Keratinocyte (primary cell): ENCODE data around the gene SARS1. TPM values are rescaled to one million over a fixed set of nuclear protein-coding genes. Genes with fewer than 3 reads are reported as not detected.

Experiments used
- DNase-seq: peaks from one replicate; pipeline ENCODE4 v3.0.0-alpha.2; 2011; ENCODE audit warnings: low read depth, missing footprints, low spot score
- FAIRE-seq: peaks from 2 replicates; lab custom pipeline; 2011; peaks lifted over from hg19 to GRCh38; lab: Jason Lieb, UNC
- H2AFZ ChIP-seq: 2 replicates; pipeline ENCODE4 v1.6.0; 2012; ENCODE audit warnings: low read length, control low read depth, inconsistent platforms; ENCODE audit not compliant: control insufficient read depth
- H3K27ac ChIP-seq: 2 replicates; pipeline ENCODE4 v1.5.1; 2011; ENCODE audit warnings: low read length; ENCODE audit not compliant: control insufficient read depth, insufficient read depth
- H3K27me3 ChIP-seq: 3 replicates; pipeline ENCODE4 v1.6.0; 2011; ENCODE audit warnings: low read length; ENCODE audit not compliant: control insufficient read depth, insufficient read depth; ENCODE audit errors: extremely low read depth
- H3K36me3 ChIP-seq, 2 experiments: 2 replicates in 1 of 2; 3 replicates in 1 of 2; pipeline ENCODE4 v1.5.1; 2011; ENCODE audit warnings: low read length in 2 of 2, mild to moderate bottlenecking in 1 of 2; ENCODE audit not compliant: control insufficient read depth in 2 of 2, insufficient read depth in 2 of 2; ENCODE audit errors: extremely low read depth in 1 of 2
- H3K4me1 ChIP-seq: 3 replicates; pipeline ENCODE4 v1.5.1; 2011; ENCODE audit warnings: low read length; ENCODE audit not compliant: control insufficient read depth, insufficient read depth; ENCODE audit errors: extremely low read depth
- H3K4me2 ChIP-seq: 3 replicates; pipeline ENCODE4 v1.6.0; 2011; ENCODE audit warnings: low read depth, low read length; ENCODE audit not compliant: control insufficient read depth, insufficient read depth; ENCODE audit errors: extremely low read depth
- H3K4me3 ChIP-seq, 3 experiments: fragments of 200-600 bp in 1 of 3; sonication (generic) in 1 of 3; 2 replicates in 2 of 3; 3 replicates in 1 of 3; pipeline ENCODE4 v1.5.1; 2011 to 2016; ENCODE audit warnings: low read length in 3 of 3, mild to moderate bottlenecking in 3 of 3, control low read depth in 2 of 3, inconsistent platforms in 1 of 3, low read depth in 1 of 3, mixed read lengths in 1 of 3, mixed run types in 1 of 3, moderate library complexity in 1 of 3; ENCODE audit not compliant: control insufficient read depth in 2 of 3, insufficient read depth in 2 of 3; ENCODE audit errors: extremely low read depth in 1 of 3
- H3K79me2 ChIP-seq: 2 replicates; pipeline ENCODE4 v1.6.0; 2012; ENCODE audit warnings: low read length; ENCODE audit not compliant: control insufficient read depth, insufficient read depth
- H3K9ac ChIP-seq: 3 replicates; pipeline ENCODE4 v1.6.0; 2011; ENCODE audit warnings: low read length; ENCODE audit not compliant: control insufficient read depth, insufficient read depth; ENCODE audit errors: extremely low read depth
- H3K9me1 ChIP-seq: 3 replicates; pipeline ENCODE4 v1.6.0; 2011; ENCODE audit warnings: low read length; ENCODE audit not compliant: control insufficient read depth, insufficient read depth; ENCODE audit errors: extremely low read depth
- H3K9me3 ChIP-seq: 2 replicates; pipeline ENCODE4 v1.5.1; 2012; ENCODE audit warnings: low read depth, low read length; ENCODE audit not compliant: control insufficient read depth
- H4K20me1 ChIP-seq: 3 replicates; pipeline ENCODE4 v1.6.0; 2011; ENCODE audit warnings: low read length; ENCODE audit not compliant: control insufficient read depth, insufficient read depth; ENCODE audit errors: extremely low read depth
- CTCF ChIP-seq, 3 experiments: IDR thresholded peaks in 1 of 3; conservative IDR thresholded peaks in 1 of 3; optimal IDR thresholded peaks in 1 of 3; 2 replicates in 2 of 3; 3 replicates in 1 of 3; pipeline versions ENCODE3 to v1.5.1; 2011; ENCODE audit warnings: low read length in 3 of 3, mild to moderate bottlenecking in 3 of 3, moderate library complexity in 2 of 3, control low read depth in 1 of 3, inconsistent platforms in 1 of 3; ENCODE audit not compliant: insufficient read depth in 2 of 3; ENCODE audit errors: extremely low read depth in 1 of 3
- EZH2 ChIP-seq: IDR thresholded peaks from one replicate; pipeline ENCODE4 v1.6.1; 2012; ENCODE audit warnings: inconsistent platforms, mild to moderate bottlenecking, low read length, moderate library complexity
- dilution Hi-C: fragments of 300-500 bp; cut with MboI; formaldehyde crosslinking; loops from one replicate; pipeline ENCODE4 v1.7.0; 2020; ENCODE audit warnings: low sequenced_read_pairs; ENCODE audit not compliant: extremely low pct_ligation_motif_present
- polyA plus RNA-seq, 5 experiments: library from polyadenylated mRNA; depleted of rRNA in 3 of 5; stranded (reverse) in 3 of 5; stranded (forward) in 1 of 5; unstranded in 1 of 5; fragments of >200 nt; gene quantifications; 1 replicate in 1 of 5; 2 replicates in 3 of 5; 3 replicates in 1 of 5; pipeline versions ENCODE4 v1.2.1 to v1.2.3, GENCODE V29; 2011 to 2012; ENCODE audit warnings: missing spikeins in 2 of 5, low read depth in 1 of 5, low replicate concordance in 1 of 5

Gene SARS1
- polyA plus RNA-seq, 1 donor (not counting 4 experiments of a cell fraction or from before 2014, with no cell fraction given): 203 TPM

GRCh38 chr1:109266965-109267364, 53.2 kb downstream of the SARS1 start:
- Histone ChIP-seq H4K20me1 (no peaks in the 10 kb centered on the region), H3K9me3 (no peaks in the 10 kb centered on the region), H3K27me3 (no peaks in the 10 kb centered on the region), H3K9me1 (no peaks in the 10 kb centered on the region), H2AFZ (no peak overlapping the region), H3K36me3 (peaks cover 11 to 12% of the 10 kb centered on the region in 2 experiments), H3K79me2 (no peaks in the 10 kb centered on the region), H3K9ac (no peak overlapping the region), H3K4me1 (peaks cover 23% of the 10 kb centered on the region), H3K4me3 (no peak overlapping the region), H3K4me2 (no peak overlapping the region), H3K27ac (peak overlapping the region; percentile 18)
- no peak for TF ChIP-seq EZH2
- no peak for TF ChIP-seq CTCF (optimal IDR thresholded peaks at IDR 0.05 in 1 of 3, IDR thresholded peaks at IDR 0.05 in 1 of 3, conservative IDR thresholded peaks at IDR 0.05 in 1 of 3; ENCODE audit: extremely low read depth in 1 of 3, insufficient read depth in 2 of 3, low read length in 3 of 3)
- no peak for DNase-seq
- FAIRE-seq: no peak
- dilution Hi-C loops: no loop called here

GRCh38 chr1:109267743-109268300, 54.1 kb downstream of the SARS1 start:
- no peaks in the 10 kb centered on the region for H3K27me3 ChIP-seq
- no peak overlapping the region for H3K27ac ChIP-seq
- H2AFZ ChIP-seq: no peak overlapping the region
- H3K9ac ChIP-seq: no peak overlapping the region
- H3K36me3 ChIP-seq: peaks cover 8 to 14% of the 10 kb centered on the region in 2 experiments
- H3K4me1 ChIP-seq: peaks cover 19% of the 10 kb centered on the region
- FAIRE-seq (no peak), DNase-seq (no peak)
- no peak overlapping the region for H3K4me3 ChIP-seq
- H3K9me3 ChIP-seq: no peaks in the 10 kb centered on the region
- H3K4me2 ChIP-seq: no peak overlapping the region
- TF ChIP-seq CTCF (optimal IDR thresholded peaks at IDR 0.05 in 1 of 3, IDR thresholded peaks at IDR 0.05 in 1 of 3, conservative IDR thresholded peaks at IDR 0.05 in 1 of 3; ENCODE audit: extremely low read depth in 1 of 3, insufficient read depth in 2 of 3, low read length in 3 of 3) (no peak), EZH2 (no peak)
- no peaks in the 10 kb centered on the region for H3K79me2 ChIP-seq
- dilution Hi-C loops: no loop called here
- H3K9me1 ChIP-seq: no peaks in the 10 kb centered on the region
- H4K20me1 ChIP-seq: no peaks in the 10 kb centered on the region
